ENCODE measurements around the gene SLC17A9.

SLC17A9 gene

GRCh38 chr20:63017826-63018411 lies 65.4 kb downstream of the SLC17A9 start:
- DNase-seq (ENCODE audit: low spot score): no peak

All from hematopoietic multipotent progenitor cell treated with erythropoietin and hydrocortisone succinate and interleukin-3 and kit ligand, for 15 days (in vitro differentiated cells).